Stimulated activated CD4-positive, alpha-beta T cell treated with anti-CD3 and anti-CD28 coated beads, TNF-alpha, amount 100 ng/mL, for 48 hours (primary cell): ENCODE results near the gene PDE4D.
A peak's percentile ranks its signal among the peaks of the same experiment; 100 is the strongest.
"Not testable (repeated sequence)": the region's sequence is repeated elsewhere in the genome, so short reads cannot be mapped to it uniquely, and the experiment has no call there.

Experiments
- DNase-seq, 3 donors: peaks; one replicate each; pipeline ENCODE4 v3.0.0-alpha.2; 2020; ENCODE audit warnings: low read depth in 3 of 3

PDE4D gene

DNA sequence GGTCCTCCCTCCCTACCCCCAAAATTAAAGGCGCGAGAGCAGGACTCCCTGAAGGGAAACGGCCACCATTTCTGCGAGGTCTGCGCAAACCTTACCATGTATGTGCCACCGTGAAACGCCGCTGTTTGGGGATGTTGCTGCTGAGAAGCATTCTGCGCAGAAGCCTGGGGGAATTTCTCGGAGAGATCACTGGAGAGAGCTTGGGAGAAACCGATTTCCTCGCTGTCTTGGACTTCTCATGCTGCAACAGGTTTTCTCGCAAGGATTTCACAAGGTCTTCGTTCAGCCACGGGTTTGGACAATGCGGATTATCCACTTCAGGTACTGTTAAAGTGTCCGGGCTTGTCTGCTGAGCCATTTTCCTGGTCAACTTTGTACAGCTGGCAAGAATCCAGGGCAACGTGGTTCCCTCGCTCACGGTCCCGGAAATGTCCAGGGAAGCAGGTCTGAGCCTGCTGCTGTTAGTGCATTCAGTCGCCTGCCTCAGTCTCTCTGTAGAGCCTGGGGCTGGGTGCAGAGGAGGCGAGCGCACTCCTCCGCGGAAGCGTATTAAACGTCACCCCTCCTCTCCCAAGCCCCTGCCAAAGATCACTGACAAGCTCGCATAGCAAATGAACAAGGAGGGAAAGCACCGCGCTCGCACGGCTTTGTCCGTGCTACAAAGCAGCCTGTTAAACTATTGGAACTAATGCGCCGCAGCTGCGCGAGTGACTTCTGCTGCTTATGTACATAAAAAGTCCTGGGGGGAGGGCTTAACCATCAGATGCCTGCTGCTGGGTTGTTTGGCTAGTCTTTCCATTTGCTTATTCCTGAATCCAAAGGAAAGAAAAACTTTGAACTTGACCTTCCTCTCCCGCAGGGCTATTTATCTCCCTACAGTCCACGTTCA, 125.1 kb downstream of the PDE4D start:
- DNase-seq: peak in 1 of 3 donors; percentile 7

DNA sequence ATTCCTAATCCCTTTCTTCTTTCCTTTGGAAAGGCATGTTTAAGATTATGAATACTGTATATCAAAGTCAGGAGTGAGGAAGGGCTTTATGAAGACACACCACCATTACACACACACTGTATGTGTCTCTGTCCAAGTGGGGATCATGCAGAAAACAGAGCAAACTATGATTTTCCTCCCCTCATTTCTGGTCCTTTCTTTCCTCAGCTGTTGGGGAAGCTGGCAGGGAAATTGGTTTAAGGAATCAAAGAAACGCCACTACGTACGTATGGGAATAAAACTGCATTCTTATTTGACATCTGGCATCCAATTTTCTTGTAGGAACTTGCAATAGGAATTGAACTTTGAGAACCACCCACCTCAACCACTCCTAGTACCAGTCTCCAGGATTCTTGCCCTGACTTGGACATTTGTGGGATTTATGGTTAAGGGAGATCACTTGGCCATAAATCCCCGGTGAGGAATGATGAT, 125.8 kb downstream of the PDE4D start:
- no peak for DNase-seq

DNA sequence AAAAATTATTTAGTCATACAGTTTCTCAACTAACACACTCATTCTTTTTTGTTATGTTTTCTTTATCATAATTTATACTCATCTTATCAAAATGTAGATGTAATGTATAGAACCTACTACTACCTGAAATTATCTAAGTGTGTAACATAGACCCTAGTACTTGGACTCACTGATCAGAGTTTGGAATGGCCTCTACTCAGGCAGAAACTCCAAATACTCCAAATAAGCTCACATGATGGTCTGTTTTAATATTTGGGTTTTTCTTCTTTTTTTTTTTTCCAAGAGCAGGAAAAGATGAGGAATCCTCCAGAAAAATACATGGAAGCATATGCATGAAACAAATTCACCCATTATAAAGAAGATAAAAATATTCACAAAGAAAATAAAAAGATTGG, 126.3 kb downstream of the PDE4D start:
- DNase-seq: no peak

DNA sequence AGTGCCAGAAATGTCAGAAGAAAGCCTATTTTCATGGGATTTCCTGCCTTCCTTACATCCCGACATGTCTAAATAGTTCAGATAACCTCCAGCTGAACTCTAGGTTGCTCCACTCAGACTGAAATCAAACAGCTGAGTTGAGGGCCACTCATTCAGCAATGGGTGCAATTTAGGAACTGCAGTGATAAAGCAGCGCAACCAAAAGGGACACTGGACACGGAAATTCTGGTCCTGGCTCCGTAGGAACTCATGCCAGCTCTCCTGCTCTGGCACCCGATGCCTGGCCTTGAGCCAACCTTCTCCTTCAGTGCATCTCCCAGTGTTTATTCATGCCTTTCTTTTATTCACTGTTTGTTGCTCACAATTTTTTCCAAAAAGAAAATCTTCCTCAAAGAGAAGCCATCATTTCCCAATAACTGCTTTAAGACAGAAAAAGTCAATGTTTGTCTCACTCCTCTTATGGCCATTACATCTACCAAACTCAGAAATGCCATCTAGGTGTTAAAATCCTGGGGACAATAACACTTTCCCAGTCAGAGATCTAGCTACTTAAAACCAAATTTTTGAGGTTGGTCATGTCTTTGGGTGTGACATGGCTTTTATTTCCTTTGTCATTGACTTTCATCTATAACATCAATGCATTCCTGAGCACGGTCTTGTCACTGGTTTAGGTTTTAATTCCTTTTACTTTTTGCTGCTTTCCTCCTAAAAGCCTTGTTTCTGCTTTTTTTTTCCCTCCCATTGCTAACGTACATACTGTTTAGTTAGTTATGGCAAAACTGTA, 126.9 kb downstream of the PDE4D start:
- no peak for DNase-seq

DNA sequence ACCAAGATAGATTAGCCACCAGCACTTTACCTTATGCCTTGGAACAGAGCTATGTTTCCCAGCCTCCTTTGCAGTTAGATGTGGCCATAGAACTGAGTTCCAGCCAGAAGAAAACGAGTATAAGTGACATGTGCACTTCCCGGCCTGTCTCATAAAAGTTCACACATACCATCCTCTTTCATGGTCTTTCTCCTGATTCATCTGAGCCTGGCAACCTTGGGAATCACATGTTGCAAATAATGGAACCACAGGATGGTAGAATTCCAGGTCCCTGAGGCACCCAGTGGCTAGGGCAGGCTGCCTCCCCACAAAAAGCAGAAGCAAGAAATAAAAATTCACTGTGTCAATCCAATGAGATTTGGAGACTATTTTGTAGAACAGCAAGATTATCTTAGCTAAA, 128.1 kb downstream of the PDE4D start:
- DNase-seq: no peak

DNA sequence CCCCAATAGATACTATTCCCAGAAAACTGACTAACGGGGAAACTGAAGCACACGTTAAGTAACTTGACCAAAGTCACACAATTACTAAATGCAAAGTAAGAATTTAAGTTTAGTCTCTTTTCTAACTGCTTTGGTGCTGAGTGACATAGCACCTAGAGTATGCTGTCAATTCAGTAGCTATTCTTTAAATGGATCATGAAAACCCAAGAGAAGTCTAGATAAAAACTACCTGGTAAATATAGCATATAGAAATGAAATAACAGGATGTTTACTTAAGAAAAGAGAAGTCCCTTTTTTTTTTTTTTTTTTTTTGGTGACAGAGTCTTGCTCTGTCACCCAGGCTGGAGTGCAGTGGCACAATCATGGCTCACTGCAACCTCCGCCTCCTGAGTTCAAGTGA, 129.2 kb downstream of the PDE4D start:
- DNase-seq: no peak

DNA sequence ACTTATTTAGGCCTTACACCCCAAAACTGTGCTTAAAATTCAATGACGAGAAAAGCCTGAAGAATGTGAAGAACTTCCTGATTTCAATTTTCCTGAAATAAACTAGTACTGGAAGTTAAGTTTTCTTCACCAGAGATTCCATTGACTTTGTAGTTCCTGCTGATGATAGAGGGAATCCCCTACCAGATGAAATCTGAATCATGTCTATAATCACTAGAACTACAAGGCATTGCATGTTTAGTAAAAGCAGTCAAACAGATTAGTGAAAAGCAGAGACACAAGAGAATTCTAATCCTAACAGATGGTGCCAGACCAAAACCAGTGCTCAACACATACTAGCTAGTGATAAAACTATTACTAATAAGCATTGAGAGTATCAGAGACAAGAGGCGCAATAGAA, 130.0 kb downstream of the PDE4D start:
- no peak for DNase-seq

DNA sequence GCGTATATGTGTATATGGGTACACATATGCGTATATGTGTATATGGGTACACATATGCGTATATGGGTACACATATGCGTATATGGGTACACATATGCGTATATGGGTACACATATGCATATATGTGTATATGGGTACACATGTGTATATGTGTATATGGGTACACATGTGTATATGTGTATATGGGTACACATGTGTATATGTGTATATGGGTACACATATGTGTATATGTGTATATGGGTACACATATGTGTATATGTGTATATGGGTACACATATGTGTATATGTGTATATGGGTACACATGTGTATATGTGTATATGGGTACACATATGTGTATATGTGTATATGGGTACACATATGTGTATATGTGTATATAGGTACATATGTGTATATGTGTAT, 131.3 kb downstream of the PDE4D start:
- not testable (repeated sequence) for DNase-seq

DNA sequence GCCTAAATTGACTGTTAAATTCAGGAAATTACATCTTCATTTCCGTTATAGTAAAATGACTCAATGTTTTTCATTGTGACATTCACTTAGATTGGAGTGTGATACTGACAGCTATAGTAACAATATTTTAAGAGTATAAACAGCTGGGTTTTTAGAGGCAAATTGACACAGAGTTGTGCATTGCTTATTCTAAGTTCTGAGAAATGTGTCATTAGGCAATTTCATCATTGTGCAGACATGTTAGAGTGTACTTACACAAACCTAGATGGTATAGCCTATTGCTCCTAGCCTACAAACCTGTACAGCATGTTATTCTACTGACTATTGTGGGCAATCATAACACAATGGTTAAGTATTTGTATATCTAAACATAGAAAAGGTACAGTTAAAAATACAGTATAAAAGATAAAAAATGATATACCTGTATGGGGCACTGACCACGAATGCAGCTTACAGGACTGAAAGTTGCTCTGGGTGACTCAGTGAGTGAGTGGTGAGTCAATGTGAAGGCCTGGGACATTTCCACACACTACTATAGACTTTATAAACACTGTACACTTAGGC, 132.7 kb downstream of the PDE4D start:
- DNase-seq: peak in 1 of 3 donors; percentile 18

DNA sequence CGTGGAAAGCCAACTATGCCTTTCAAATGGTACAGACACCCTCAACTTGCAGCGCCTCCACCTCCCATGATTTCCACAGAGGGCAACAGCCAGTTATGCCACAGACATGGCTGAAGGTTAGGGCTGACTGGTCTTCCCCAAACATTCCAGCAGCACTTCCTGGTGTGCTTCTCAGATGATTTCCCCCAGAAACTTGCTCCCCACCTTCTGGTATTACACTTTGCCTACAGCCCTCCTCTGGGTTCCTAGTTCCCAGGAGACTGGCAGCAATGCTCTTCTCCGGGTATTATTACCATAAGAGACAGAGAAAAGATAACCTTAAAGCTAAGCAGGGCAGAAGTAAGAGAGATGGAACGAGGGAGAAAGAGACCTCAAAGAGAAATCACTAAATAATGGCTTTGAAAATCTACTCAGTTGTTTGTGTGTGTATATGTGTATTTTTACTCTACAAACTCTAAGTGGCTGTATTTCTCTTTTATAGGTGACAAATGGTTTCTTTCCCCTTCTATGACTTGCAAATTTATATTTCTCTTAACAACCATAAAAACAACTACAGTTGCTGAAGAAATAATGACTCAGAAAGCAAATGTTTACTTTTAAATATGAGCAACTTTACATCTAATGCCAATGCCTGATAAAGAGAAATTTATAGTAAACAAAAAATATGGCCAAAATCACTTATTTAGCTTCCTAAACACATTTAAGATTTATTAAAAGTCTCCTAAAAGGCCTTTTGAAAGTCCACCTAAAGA, 133.8 kb downstream of the PDE4D start:
- no peak for DNase-seq

DNA sequence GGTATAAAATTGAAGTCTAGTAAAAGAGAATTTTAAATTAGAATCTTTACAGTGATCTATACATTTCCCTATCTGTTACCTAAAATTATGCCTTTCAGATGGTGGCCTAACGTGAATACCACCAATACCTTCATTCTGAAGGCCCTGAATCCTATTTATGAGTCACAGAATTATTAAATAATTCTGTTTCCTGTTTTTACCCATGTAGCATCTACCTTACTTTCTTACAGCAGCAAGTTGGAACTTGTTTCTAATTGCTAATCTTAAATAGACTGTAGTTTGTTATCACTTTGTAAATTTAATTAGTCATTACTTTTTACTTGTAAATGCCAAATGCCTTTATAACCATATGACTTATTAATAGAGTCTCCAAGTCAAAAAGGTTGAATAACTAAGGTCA, 135.0 kb downstream of the PDE4D start:
- no peak for DNase-seq

DNA sequence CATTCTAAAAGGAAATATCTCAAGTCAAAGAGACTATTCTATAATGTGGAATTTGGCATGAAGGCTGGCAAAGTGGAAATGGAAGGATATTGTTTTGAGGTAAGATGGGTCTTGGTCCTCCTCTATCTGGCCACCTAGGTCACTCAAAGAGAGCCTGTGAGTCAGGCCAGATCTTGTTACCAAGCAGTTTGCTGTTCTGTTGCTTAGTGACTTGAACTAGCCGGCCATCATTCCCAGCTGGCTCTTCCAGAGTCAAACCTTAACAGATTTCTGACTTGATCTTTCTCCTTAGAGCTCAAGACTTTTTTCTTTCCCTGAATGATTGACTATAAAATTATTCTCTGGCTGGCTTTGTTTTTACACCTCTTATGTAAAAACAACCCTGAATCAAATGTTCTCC, 136.1 kb downstream of the PDE4D start:
- DNase-seq: no peak

DNA sequence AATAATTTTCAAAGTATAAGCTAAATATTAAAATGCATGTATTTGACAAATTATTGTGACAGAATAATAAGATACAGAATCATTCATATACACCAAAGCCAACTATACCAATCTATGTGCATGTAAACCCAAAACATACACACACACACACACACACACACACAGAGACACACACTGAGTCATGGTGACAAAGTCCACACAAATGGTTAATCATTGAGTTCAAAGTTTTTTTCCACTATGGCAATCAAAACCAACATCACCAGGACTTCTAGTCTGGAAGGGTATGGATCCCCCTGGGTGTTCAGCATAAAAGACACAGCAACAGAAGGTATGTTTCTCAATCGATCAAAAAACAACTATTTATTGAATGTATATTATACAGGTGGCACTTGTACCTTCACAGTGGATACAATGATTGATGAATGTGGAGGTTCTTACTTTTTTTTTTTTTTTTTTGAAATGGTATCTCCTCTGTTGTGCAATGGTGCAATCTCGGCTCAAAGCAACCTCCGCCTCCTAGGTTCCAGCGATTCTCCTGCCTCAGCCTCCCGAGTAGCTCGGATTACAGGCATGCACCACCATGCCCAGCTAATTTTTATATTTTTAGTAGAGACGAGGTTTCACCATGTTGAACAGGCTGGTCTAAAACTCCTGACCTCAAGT, 137.0 kb downstream of the PDE4D start:
- no peak for DNase-seq

DNA sequence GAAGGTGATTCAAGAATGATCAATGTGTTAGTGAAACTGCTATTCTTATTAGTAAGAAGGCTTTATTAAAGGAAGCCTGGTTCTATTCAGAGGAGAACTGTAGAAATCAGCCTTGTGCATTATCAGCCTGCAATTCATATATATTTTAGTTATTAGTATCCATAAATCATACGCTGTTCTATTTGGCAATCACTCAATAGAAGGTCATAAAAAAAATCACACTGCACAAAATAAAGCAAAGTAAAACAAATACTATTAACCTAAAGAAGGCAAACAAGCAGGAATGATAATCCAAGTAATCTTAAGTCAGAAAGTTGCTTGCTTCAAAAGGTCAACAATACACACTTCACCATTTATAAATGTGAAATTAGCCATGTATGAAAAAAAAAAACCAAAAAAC, 138.1 kb downstream of the PDE4D start:
- no peak for DNase-seq

DNA sequence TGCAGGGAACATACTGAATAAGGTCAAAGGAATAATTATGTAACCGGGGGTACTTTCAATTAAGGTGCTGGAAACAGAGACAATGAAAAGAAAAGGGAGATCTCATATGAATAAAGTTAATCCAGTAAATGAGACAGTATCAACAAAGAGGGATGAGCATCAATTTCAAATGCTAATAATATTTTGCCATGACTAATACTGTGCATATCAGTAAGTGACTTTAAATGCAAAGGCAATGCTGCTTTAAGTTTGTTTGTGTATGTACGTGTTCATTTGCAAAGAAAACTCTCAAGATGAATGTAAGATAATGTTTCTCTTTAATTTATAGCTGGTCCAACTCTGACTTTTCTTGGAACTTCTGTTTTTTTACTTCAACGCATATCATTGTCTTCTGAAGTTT, 139.9 kb downstream of the PDE4D start:
- DNase-seq: no peak

DNA sequence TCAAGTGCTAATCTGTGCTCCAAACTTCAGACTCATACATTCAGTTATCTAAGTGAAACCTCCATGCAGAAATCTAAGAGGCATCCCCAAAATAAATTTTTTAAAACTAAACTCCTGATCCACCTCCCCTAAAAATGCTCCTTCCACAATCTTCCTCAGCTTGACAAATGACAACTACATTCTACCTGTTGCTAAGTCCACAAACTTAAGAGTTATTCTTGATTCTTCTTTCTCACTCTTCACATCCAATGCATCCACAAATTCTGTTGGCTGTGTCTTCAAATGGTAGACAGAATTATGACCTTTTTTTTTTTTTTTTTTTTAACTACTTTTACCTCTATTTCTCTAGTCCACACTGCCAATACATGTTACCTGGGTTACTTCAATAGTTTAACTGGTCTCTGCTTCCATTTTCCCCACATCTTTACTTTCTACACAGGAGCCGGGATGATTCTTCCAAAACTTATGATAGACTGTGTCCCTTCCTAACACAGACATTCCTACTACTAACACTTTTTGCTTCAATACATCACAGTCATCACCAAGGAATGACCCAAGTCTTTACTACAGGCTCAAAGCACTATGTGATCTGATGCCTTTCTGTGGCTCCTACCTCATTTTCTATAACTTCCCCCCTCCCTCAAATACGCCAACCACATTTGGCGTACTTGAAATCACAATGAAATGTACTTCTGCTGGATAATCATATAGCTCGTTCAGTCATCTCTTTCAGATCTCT, 143.6 kb downstream of the PDE4D start:
- no peak for DNase-seq

DNA sequence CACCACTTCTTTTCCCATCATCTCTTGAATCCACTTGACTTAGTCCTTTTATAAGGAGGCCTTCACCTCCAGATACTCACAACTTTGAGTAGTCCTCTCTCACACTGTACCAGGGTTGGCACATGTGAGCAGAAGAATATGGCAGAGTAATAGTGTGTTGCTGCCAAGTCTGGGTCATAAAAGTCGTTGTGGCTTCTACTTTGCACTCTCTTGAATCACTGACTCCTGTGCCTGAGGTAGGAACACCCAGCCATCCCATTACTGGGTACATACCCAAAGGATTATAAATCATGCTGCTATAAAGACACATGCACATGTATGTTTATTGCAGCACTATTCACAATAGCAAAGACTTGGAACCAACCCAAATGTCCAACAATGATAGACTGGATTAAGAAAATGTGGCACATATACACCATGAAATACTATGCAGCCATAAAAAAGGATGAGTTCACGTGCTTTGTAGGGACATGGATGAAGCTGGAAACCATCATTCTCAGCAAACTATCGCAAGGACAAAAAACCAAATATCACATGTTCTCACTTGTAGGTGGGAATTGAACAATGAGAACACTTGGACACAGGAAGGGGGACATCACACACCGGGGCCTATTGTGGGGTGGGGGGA, 145.4 kb downstream of the PDE4D start:
- DNase-seq: not testable (repeated sequence)

DNA sequence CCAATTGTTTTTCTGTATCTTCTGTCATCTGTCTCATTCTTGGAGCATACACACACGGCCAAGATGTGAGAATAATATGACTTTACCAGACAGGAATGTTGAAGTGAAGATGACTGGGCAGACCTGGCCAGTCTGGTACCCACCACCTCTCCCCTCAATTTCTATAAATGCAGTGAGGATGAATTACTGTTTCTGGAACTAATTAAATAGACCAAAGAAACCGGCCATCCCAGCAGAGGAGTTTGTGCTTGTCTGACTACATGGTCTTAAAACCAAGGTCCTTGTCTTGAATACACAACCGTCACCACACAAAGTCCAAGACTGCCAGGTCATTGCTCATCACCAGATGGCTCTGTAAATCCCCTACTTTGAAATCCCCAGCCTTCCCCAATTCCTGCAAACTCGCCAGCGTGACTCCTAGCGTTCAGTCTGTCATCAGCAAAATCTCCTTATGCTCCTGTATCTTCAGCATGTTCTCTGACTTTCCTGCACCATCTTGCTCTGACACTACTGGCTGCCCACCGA, 147.2 kb downstream of the PDE4D start:
- DNase-seq: no peak

DNA sequence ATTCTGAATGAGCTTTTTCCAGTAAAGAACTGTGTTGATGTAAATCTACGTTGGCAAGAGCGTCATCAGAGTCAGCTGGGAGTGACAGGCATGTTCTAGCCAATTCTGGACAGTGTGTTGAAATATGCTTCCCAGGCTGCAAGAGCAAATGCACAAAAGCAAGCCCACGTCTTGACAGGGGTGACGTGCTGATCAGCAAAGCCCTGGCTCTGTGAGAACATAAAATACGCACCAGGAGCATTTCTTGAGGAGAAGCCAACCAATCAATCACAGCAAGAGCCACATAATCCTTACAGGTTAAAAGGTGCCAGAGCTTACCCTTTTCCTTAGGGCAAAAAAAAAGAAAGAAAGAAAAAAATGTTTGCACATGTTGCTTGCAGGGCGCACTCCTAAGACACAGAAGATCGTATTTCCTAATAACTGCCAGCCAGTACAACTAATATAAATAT, 148.1 kb downstream of the PDE4D start:
- DNase-seq: no peak

DNA sequence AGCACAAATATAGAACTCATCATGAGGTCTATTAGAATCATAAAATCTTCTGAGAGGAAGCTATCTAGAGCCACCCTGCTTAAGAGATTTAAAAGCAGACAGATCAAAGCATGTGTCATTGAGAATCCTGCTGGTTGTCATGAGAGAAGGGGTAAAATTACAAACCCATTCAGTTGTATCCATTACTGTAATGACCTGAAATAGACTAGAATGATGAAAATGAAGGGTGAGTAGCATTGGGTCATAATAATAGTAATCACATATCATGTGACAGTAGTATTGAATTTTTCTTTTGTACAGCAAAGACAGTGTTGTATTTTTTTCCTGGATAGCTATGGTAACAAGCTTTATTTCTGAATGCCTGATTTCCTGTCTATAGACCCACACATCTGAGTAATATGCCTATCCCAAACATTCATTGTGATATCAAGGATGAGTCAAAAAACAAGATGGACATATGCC, 149.0 kb downstream of the PDE4D start:
- no peak for DNase-seq
